ENCODE measurements around the gene CLPTM1L. TPM values are rescaled to one million over a fixed set of nuclear protein-coding genes. Genes with fewer than 3 reads are reported as not detected.
"Not testable (repeated sequence)": the region's sequence is repeated elsewhere in the genome, so short reads cannot be mapped to it uniquely, and the experiment has no call there.

CLPTM1L gene
- polyA plus RNA-seq, 4 donors, result 122 to 130 (median 129) TPM

- no peak for DNase-seq (ENCODE audit: low read depth in 4 of 4, low spot score in 2 of 4)
Observed at GRCh38 chr5:1343315-1343751, 1.6 kb downstream of the CLPTM1L start.

DNA sequence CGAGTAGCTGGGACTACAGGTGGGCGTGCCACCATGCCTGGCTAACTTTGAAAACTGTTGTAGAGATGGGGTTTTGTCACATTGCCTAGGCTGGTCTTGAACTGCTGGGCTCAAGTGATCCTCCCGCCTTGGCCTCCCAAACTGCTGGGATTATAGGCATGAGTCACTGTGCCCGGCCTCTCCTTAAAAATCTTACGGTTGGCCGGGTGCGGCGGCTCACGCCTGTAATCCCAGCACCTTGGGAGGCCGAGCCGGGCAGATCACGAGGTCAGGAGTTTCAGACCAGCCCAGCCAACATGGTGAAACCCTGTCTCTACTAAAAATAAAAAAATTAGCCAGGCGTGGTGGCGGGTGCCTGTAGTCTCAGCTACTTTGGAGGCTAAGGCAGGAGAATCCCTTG lies 2.2 kb downstream of the CLPTM1L start:
- DNase-seq (ENCODE audit: low read depth in 4 of 4, low spot score in 2 of 4), result not testable (repeated sequence)

DNA sequence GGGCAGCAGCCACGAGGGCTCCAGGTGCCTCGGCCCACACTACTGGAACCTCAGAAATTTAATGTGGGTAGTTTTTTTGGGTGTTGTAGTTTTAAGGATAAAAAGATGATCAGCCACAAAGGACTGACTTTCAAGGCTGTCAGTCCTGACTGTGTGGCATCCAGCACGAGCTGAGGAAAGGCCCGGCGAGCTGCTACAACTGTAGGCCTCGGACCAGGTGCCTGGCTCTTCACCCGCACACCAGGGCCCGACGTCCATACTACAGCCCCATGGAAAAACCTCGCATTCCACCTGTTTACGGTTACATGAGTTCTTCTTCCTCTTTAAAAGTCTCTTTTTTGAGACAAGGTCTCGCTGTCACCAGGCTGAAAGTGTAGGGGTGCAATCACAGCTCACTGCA lies 2.6 kb downstream of the CLPTM1L start:
- DNase-seq (ENCODE audit: low read depth in 4 of 4, low spot score in 2 of 4), result no peak

DNA sequence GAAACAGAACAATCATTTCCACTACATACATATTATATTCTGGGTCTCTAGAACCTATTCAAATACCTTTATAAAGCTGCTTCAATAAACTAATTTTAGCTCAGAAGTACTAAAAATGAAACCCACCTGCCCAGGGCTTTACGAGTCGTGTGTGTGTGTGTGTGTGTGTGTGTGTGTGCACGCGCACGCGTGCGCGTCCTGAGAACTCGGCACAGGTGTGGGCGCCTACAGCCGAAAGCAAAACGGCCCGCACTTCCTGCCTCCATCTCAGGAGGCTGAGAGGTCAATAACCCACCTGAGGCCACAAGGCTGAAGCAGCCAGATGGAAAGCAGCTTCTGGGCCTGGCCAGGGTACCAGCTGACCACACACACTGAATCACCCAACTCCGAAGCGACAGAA lies 3.0 kb downstream of the CLPTM1L start:
- DNase-seq (ENCODE audit: low read depth in 4 of 4, low spot score in 2 of 4), result no peak

- DNase-seq (ENCODE audit: low read depth in 4 of 4, low spot score in 2 of 4), result not testable (repeated sequence)
Observed at GRCh38 chr5:1339818-1340210, 5.1 kb downstream of the CLPTM1L start.

GRCh38 chr5:1339139-1339817 lies 5.6 kb downstream of the CLPTM1L start:
- DNase-seq (ENCODE audit: low read depth in 4 of 4, low spot score in 2 of 4), result not testable (repeated sequence)

- no peak for DNase-seq (ENCODE audit: low read depth in 4 of 4, low spot score in 2 of 4)
Observed at GRCh38 chr5:1338506-1339070, 6.3 kb downstream of the CLPTM1L start.

DNA sequence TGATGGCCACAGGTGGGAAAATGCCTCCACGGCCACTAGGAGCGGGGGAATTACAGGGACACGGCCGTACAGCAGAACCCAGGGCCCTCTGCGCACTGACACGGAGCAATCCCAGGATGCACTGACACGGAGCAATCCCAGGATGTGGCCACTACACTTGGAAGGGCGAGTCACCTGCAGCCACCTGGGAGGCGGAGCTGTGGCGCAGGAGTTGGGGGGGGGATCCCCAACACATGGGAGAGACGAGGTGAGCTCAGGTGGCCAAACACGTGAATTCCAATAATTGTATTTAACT lies 6.8 kb downstream of the CLPTM1L start:
- DNase-seq (ENCODE audit: low read depth in 4 of 4, low spot score in 2 of 4), result no peak

DNA sequence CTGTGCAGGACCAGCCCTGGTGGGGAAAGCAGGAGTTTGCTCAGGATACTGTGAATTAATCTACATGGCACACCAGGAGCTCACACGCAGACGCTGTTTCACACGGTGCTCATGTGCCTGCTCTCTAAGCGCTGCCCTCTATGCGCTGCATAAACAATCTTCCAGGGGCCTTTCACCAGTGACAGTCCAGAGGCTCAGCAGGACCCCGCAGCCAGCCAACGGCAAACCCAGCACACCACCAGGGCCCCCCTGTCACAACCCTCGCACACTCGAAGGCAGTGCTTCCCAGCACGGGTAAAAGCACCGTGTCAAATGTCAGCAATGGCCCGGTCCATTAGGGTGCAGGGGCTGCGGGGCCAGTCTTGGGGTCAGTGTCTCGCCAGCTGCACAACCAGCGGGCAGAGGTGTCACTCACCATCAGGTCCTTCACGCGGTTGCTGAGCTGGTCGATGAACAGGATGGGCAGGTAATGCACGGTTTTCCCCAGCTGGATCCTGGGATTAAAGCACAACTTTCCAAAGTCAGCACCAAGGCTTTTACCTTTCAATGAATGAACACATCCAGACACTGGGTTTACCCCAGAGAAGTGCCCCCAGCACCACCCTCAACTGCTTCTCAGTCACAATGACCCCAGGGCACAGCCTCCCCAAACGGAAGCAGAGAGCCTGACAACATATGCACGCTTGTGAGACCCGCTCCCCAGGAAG lies 7.3 kb downstream of the CLPTM1L start:
- DNase-seq (ENCODE audit: low read depth in 4 of 4, low spot score in 2 of 4), result no peak

- DNase-seq (ENCODE audit: low read depth in 4 of 4, low spot score in 2 of 4), result no peak
Observed at GRCh38 chr5:1336749-1337488, 8.0 kb downstream of the CLPTM1L start.

DNA sequence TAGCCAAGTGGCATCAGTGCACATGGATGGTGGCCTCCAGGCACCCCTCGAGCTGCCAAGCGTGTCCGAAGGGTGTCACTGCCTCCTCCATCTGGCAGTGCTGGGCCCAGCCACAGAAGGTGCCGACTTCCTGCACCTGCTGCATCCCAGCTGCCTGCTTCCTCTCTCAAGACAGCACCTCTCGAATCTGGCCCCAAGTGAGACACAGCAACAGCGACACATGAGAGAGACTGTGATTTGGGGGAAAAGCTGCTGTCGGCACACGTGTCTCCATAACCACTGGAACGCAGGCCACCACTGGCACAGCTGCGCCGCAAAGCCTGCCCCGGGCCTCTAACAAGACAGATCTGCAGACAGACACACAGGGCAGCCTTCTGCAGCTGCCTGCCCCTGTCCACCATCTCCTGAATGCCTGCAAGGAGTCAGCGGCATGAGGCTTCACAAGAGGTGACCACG lies 8.8 kb downstream of the CLPTM1L start:
- DNase-seq (ENCODE audit: low read depth in 4 of 4, low spot score in 2 of 4), result no peak

DNA sequence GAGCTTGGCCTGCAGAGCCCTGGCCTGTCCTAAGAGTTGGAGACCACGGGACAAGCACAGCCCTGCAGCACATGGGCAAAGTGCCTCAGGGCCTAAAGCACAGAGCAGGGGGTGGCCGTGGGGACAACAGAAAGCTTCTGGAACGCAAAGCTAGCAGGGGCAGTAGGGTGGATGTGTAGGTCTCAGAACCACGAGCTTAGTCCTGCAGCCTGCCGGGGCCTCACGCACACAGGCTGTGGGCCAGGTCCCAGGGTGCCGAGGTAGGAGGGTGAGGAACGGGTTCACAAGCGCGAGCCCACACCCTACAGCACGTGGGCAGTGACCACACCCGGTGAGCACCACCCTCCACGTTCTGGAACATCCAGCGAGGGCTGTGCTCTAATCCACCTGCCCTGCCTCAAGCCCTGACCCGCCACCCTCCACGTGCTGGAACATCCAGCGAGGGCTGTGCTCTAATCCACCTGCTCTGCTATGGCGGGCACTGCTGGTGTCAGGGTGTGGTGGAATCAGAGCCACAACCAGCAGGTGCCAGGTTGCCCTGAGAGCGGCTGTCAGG lies 9.3 kb downstream of the CLPTM1L start:
- no peak for DNase-seq (ENCODE audit: low read depth in 4 of 4, low spot score in 2 of 4)

GRCh38 chr5:1334831-1335539 lies 9.9 kb downstream of the CLPTM1L start:
- DNase-seq (ENCODE audit: low read depth in 4 of 4, low spot score in 2 of 4), result no peak

DNA sequence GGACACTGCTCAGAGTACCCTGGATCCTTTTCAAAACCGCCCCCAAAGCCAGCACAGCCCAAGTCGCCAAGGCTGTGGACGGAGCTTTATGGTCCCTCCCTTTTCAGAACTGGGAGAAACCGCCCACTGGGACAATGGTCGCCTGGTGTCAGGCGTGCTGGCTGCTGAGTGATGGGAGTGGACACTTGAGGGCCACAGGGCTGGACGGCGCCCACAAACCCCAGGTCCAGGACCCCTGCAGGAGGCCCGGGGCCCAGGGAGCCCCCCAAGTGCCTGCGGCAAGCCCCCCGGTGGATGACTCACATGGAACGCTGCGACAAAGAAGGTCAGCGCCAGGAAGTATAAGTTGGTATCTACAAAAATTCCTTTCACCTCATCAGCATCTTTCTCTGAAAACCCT lies 10.9 kb downstream of the CLPTM1L start:
- no peak for DNase-seq (ENCODE audit: low read depth in 4 of 4, low spot score in 2 of 4)

GRCh38 chr5:1333286-1333685 lies 11.6 kb downstream of the CLPTM1L start:
- DNase-seq (ENCODE audit: low read depth in 4 of 4, low spot score in 2 of 4), result not testable (repeated sequence)

DNA sequence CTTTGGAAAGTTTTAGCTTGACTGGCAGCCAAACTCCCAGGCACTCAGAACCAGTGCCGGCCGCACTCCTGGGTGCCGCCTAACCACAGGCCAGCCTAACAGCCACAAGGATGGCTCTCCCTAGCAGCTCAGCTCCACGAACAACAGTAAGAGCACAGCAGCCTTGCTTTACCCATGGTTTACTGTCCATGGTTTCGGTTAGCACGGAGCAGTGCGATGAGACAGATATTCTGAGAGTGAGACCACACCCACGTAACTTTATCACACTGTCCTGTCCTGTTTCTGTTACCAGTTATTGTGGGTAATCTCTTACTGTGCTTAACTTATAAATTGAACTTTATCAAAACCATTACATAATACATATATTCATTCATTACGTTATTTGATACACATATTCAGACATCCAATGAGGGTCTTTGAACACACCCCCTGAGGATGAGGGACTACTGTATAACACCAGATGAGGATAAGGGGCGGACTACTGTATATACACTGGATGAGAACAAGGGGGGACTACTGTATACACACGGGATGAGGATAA lies 12.4 kb downstream of the CLPTM1L start:
- no peak for DNase-seq (ENCODE audit: low read depth in 4 of 4, low spot score in 2 of 4)

DNA sequence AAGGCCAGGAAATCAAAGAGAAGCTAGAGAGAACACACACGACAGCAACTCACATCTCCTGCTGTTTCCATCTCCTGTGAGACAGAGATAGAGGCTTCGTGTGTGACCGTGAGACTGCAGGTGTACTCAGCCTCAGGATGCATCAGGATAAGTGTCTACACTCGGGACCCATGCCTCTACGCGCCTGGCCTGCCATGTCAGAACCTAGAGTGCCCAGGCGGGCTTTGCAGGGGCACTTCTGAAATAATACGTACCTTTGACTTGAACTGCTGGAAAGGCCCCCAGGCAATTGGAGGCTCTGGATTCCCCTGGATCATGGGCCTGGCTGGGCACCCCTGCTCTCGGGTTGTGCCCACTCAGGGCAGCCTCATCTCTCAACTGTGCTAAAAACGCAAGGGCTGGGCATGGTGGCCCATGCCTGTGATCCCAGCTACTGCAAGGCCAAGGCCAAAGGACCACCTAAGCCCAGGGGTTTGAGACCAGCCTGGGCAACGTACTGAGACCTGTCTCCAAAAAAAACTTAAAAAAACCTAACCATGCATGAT lies 13.0 kb downstream of the CLPTM1L start:
- DNase-seq (ENCODE audit: low read depth in 4 of 4, low spot score in 2 of 4), result no peak

- DNase-seq (ENCODE audit: low read depth in 4 of 4, low spot score in 2 of 4), result no peak
Observed at GRCh38 chr5:1330847-1331831, 13.8 kb downstream of the CLPTM1L start.

All from left renal cortex interstitium (tissue), 4 donors.